UCSD-AML1 (cell line): ENCODE data around the gene IFI27L1.

Source experiments
- DNase-seq: peaks from one replicate; lab custom pipeline; 2025; ENCODE audit not compliant: unreplicated experiment; lab: John Stamatoyannopoulos, UW

The IFI27L1 gene

GRCh38 chr14:94080621-94081385, at the start of gene IFI27L1, which contains the start of gene DDX24:
Gene IFI27L1 (plus strand): TSS chr14:94081310. CDS start chr14:94096938, 15,628 bp downstream.
Gene DDX24 (minus strand): TSS chr14:94081202. CDS start chr14:94079742, 1,460 bp downstream.
- DNase-seq = peak; percentile 94

GRCh38 chr14:94031883-94032279, 49.2 kb upstream of the IFI27L1 start:
- DNase-seq = no peak

- no peak for DNase-seq
Measured at GRCh38 chr14:94034886-94035285, 46.2 kb upstream of the IFI27L1 start.

- peak; percentile 79 for DNase-seq
Measured at GRCh38 chr14:94036313-94037167, 44.6 kb upstream of the IFI27L1 start.

GRCh38 chr14:94037954-94038353, 43.2 kb upstream of the IFI27L1 start:
- DNase-seq = no peak

- DNase-seq = no peak
Measured at GRCh38 chr14:94038510-94038909, 42.6 kb upstream of the IFI27L1 start.

- no peak for DNase-seq
Measured at GRCh38 chr14:94038921-94039629, 42.0 kb upstream of the IFI27L1 start.

GRCh38 chr14:94040247-94040646, 40.9 kb upstream of the IFI27L1 start:
- DNase-seq = no peak

- no peak for DNase-seq
Measured at GRCh38 chr14:94040796-94041195, 40.3 kb upstream of the IFI27L1 start.

- no peak for DNase-seq
Measured at GRCh38 chr14:94041551-94042346, 39.4 kb upstream of the IFI27L1 start.

- DNase-seq = no peak
Measured at GRCh38 chr14:94042433-94043091, 38.5 kb upstream of the IFI27L1 start.

GRCh38 chr14:94043111-94043755, 37.9 kb upstream of the IFI27L1 start:
- DNase-seq = no peak

- no peak for DNase-seq
Measured at GRCh38 chr14:94043756-94044475, 37.2 kb upstream of the IFI27L1 start.

GRCh38 chr14:94044476-94045091, 36.5 kb upstream of the IFI27L1 start:
- DNase-seq = no peak

- DNase-seq = no peak
Measured at GRCh38 chr14:94045101-94045500, 36.0 kb upstream of the IFI27L1 start.

GRCh38 chr14:94045563-94046345, 35.4 kb upstream of the IFI27L1 start:
- DNase-seq = no peak

- no peak for DNase-seq
Measured at GRCh38 chr14:94046696-94047250, 34.3 kb upstream of the IFI27L1 start.
